NOMO-1 (cell line): ENCODE results near the gene KIF4A.
"Not testable (repeated sequence)": the region's sequence is repeated elsewhere in the genome, so short reads cannot be mapped to it uniquely, and the experiment has no call there.

Experiments used
- DNase-seq, 2 experiments: peaks; one replicate each; lab custom pipeline; 2025; ENCODE audit not compliant: unreplicated experiment in 2 of 2; lab: John Stamatoyannopoulos, UW

KIF4A gene

GRCh38 chrX:70289793-70290770 is at the start of gene KIF4A, which contains the start of gene PDZD11:
TSS of gene KIF4A (plus strand) at chrX:70290104. CDS start at chrX:70290459, 355 bp downstream.
TSS of gene PDZD11 (minus strand) at chrX:70289927. CDS start at chrX:70289341, 586 bp downstream.
- DNase-seq, result peak; percentile 77 to 81

- no peak for DNase-seq
Measured at GRCh38 chrX:70240751-70241150, 49.2 kb upstream of the KIF4A start.

GRCh38 chrX:70241501-70241900 is 48.4 kb upstream of the KIF4A start:
- no peak for DNase-seq

GRCh38 chrX:70243601-70244000 is 46.3 kb upstream of the KIF4A start:
- DNase-seq, result not testable (repeated sequence)

GRCh38 chrX:70244881-70245280 is 45.0 kb upstream of the KIF4A start:
- DNase-seq, result no peak

GRCh38 chrX:70247252-70247651 is 42.7 kb upstream of the KIF4A start:
- DNase-seq, result no peak

GRCh38 chrX:70252491-70252890 is 37.4 kb upstream of the KIF4A start:
- no peak for DNase-seq

GRCh38 chrX:70253377-70254062 is 36.4 kb upstream of the KIF4A start:
- no peak for DNase-seq

GRCh38 chrX:70254063-70254400 is 35.9 kb upstream of the KIF4A start:
- no peak for DNase-seq

- no peak for DNase-seq
Measured at GRCh38 chrX:70254909-70255308, 35.0 kb upstream of the KIF4A start.

- DNase-seq, result no peak
Measured at GRCh38 chrX:70255452-70255851, 34.5 kb upstream of the KIF4A start.

- no peak for DNase-seq
Measured at GRCh38 chrX:70257423-70258288, 32.2 kb upstream of the KIF4A start.

GRCh38 chrX:70260104-70260503 is 29.8 kb upstream of the KIF4A start, which contains the start of gene P2RY4:
TSS of gene P2RY4 (minus strand) at chrX:70260204. CDS start at chrX:70259624, 580 bp downstream.
- DNase-seq, result no peak

GRCh38 chrX:70262952-70263567 is 26.8 kb upstream of the KIF4A start:
- DNase-seq, result peak in 1 of 2 experiments; percentile 12

- no peak for DNase-seq
Measured at GRCh38 chrX:70264784-70265183, 25.1 kb upstream of the KIF4A start.

- no peak for DNase-seq
Measured at GRCh38 chrX:70268034-70268433, 21.9 kb upstream of the KIF4A start, which contains the start of gene ARR3. TSS of gene ARR3 (plus strand) at chrX:70268334. CDS start at chrX:70269386, 1,052 bp downstream.

GRCh38 chrX:70274029-70274428 is 15.9 kb upstream of the KIF4A start:
- not testable (repeated sequence) for DNase-seq

GRCh38 chrX:70279081-70279480 is 10.8 kb upstream of the KIF4A start:
- DNase-seq, result no peak

- no peak for DNase-seq
Measured at GRCh38 chrX:70280573-70280972, 9.3 kb upstream of the KIF4A start.

GRCh38 chrX:70281951-70282350 is 8.0 kb upstream of the KIF4A start, which contains the start of gene RAB41:
TSS of gene RAB41 (plus strand) at chrX:70282172. CDS start at chrX:70282218, 46 bp downstream.
- DNase-seq, result no peak
